ENCODE measurements around the gene DOCK3. TPM values are rescaled to one million over a fixed set of nuclear protein-coding genes. Genes with fewer than 3 reads are reported as not detected.

Gene DOCK3
- total RNA-seq, 4 donors from 2014 or later: 5.5 to 10.0 (median 8.7) TPM

- 100% methylated on average over 1 of the region's 1 CpG for WGBS, 2 donors (ENCODE audit: low coverage in 1 of 2)
- Histone ChIP-seq H3K4me1 (no peaks in the 10 kb centered on the region), H3K4me3 (no peak overlapping the region), H3K36me3 (no peaks in the 10 kb centered on the region), H3K27me3 (no peaks in the 10 kb centered on the region), H3K9me3 (no peaks in the 10 kb centered on the region), H3K27ac (no peak overlapping the region)
- no peak for ATAC-seq
- TF ChIP-seq POLR2A (IDR thresholded peaks at IDR 0.05) (no peak), CTCF (IDR thresholded peaks at IDR 0.05) (no peak), EP300 (IDR thresholded peaks at IDR 0.05) (no peak), POLR2AphosphoS5 (IDR thresholded peaks at IDR 0.05) (no peak)
Observed at GRCh38 chr3:51044982-51045381, 370.3 kb downstream of the DOCK3 start.

- H3K9me3 ChIP-seq: no peaks in the 10 kb centered on the region
- peaks cover 0 to 33% (median 0%) of the 10 kb centered on the region in 3 donors for H3K4me1 ChIP-seq
- TF ChIP-seq CTCF (IDR thresholded peaks at IDR 0.05) (no peak), POLR2AphosphoS5 (IDR thresholded peaks at IDR 0.05) (no peak), POLR2A (IDR thresholded peaks at IDR 0.05) (no peak), EP300 (IDR thresholded peaks at IDR 0.05) (no peak)
- H3K4me3 ChIP-seq: no peak overlapping the region
- H3K36me3 ChIP-seq: no peaks in the 10 kb centered on the region
- WGBS, 2 donors (ENCODE audit: low coverage in 1 of 2): 30 to 44% methylated on average over 1 of the region's 1 CpG
- H3K27ac ChIP-seq: no peak overlapping the region
- H3K27me3 ChIP-seq: no peaks in the 10 kb centered on the region
- ATAC-seq: no peak
Observed at GRCh38 chr3:51052562-51052961, 377.8 kb downstream of the DOCK3 start.

GRCh38 chr3:51057121-51057520 lies 382.4 kb downstream of the DOCK3 start:
- TF ChIP-seq POLR2A (IDR thresholded peaks at IDR 0.05) (no peak), CTCF (IDR thresholded peaks at IDR 0.05) (no peak), POLR2AphosphoS5 (IDR thresholded peaks at IDR 0.05) (no peak), EP300 (IDR thresholded peaks at IDR 0.05) (no peak)
- no peak for ATAC-seq
- H3K4me3 ChIP-seq: no peak overlapping the region
- H3K27me3 ChIP-seq: no peaks in the 10 kb centered on the region
- no peak overlapping the region for H3K27ac ChIP-seq
- WGBS, 2 donors (ENCODE audit: low coverage in 1 of 2): 18 to 33% methylated on average over 1 of the region's 1 CpG
- no peaks in the 10 kb centered on the region for H3K9me3 ChIP-seq
- no peaks in the 10 kb centered on the region for H3K36me3 ChIP-seq
- peaks cover 0 to 47% (median 0%) of the 10 kb centered on the region in 3 donors for H3K4me1 ChIP-seq

GRCh38 chr3:51063053-51063452 lies 388.3 kb downstream of the DOCK3 start:
- Histone ChIP-seq H3K36me3 (no peaks in the 10 kb centered on the region), H3K4me1 (peaks cover 0 to 32% (median 0%) of the 10 kb centered on the region in 3 donors), H3K27ac (peak overlapping the region in 2 of 4 donors; percentile 20 to 28), H3K9me3 (no peaks in the 10 kb centered on the region), H3K4me3 (no peak overlapping the region), H3K27me3 (no peaks in the 10 kb centered on the region)
- TF ChIP-seq POLR2A (IDR thresholded peaks at IDR 0.05) (no peak), CTCF (IDR thresholded peaks at IDR 0.05) (no peak)
- WGBS, 2 donors (ENCODE audit: low coverage in 1 of 2): 7 to 9% methylated on average over 1 of the region's 1 CpG
- no peak for ATAC-seq

GRCh38 chr3:51075221-51075775 lies 400.6 kb downstream of the DOCK3 start:
- no peak for TF ChIP-seq EP300 (IDR thresholded peaks at IDR 0.05)
- TF ChIP-seq POLR2AphosphoS5 (IDR thresholded peaks at IDR 0.05): no peak
- TF ChIP-seq CTCF (IDR thresholded peaks at IDR 0.05): no peak
- TF ChIP-seq POLR2A (IDR thresholded peaks at IDR 0.05): no peak
- peaks cover 0 to 9% (median 0%) of the 10 kb centered on the region in 3 donors for H3K4me1 ChIP-seq
- no peaks in the 10 kb centered on the region for H3K36me3 ChIP-seq
- H3K4me3 ChIP-seq: no peak overlapping the region
- no peaks in the 10 kb centered on the region for H3K9me3 ChIP-seq
- no peak overlapping the region for H3K27ac ChIP-seq
- no peak for ATAC-seq
- WGBS, 2 donors (ENCODE audit: low coverage in 1 of 2): 73 to 81% methylated on average over 2 of the region's 2 CpGs
- no peaks in the 10 kb centered on the region for H3K27me3 ChIP-seq

Data from gastroesophageal sphincter (tissue), 4 donors.